Activated CD4-positive, alpha-beta memory T cell treated with anti-CD3 and anti-CD28 coated beads, Interleukin-2, amount 10 ng/mL, durations not matched to agents 7 days and 5 days (primary cell): Measurements from ENCODE around the gene FMN1. TPM values are rescaled to one million over a fixed set of nuclear protein-coding genes. Genes with fewer than 3 reads are reported as not detected.

Source experiments
- CTCF ChIA-PET: fragments of 350-600 bp; sonication (Branson Sonifier 250); formaldehyde crosslinking; loops from one replicate; lab custom pipeline; 2021; ENCODE audit warnings: antibody characterized with exemption, inconsistent platforms; lab: Charles Lee
- POLR2A ChIA-PET: fragments of 350-600 bp; sonication (Branson Sonifier 250); formaldehyde crosslinking; loops from one replicate; lab custom pipeline; 2021; ENCODE audit warnings: antibody characterized with exemption; lab: Charles Lee
- DNase-seq: peaks from one replicate; pipeline ENCODE4 v3.0.0-alpha.2; 2020
- H3K27ac Mint-ChIP-seq: one replicate; pipeline ENCODE4 v1.8.0; 2021; ENCODE audit warnings: mild to moderate bottlenecking, mixed read lengths
- H3K27me3 Mint-ChIP-seq: one replicate; pipeline ENCODE4 v1.8.0; 2021; ENCODE audit warnings: mixed read lengths
- H3K36me3 Mint-ChIP-seq: one replicate; pipeline ENCODE4 v1.8.0; 2021; ENCODE audit warnings: low read depth, mixed read lengths
- H3K4me1 Mint-ChIP-seq: one replicate; pipeline ENCODE4 v1.8.0; 2021; ENCODE audit warnings: mixed read lengths
- H3K4me3 Mint-ChIP-seq: one replicate; pipeline ENCODE4 v1.8.0; 2021; ENCODE audit warnings: mild to moderate bottlenecking, mixed read lengths
- H3K9me3 Mint-ChIP-seq: one replicate; pipeline ENCODE4 v1.8.0; 2021; ENCODE audit warnings: mixed read lengths
- total RNA-seq, 2 experiments: library from RNA; stranded (reverse); gene quantifications; one replicate each; pipeline ENCODE4 v1.2.3, GENCODE V29; 2021

Gene FMN1
- total RNA-seq, 2 experiments from 2014 or later, result 0.03 to 0.15 TPM

GRCh38 chr15:33119273-33119672 lies 75.2 kb downstream of the FMN1 start:
- peaks cover 2% of the 10 kb centered on the region for H3K27me3 Mint-ChIP-seq
- H3K27ac Mint-ChIP-seq, result no peak overlapping the region
- DNase-seq, result no peak
- CTCF ChIA-PET, result no interaction called here
- H3K9me3 Mint-ChIP-seq, result no peaks in the 10 kb centered on the region
- POLR2A ChIA-PET, result no interaction called here
- H3K4me3 Mint-ChIP-seq, result no peak overlapping the region
- no peaks in the 10 kb centered on the region for H3K36me3 Mint-ChIP-seq
- H3K4me1 Mint-ChIP-seq, result no peaks in the 10 kb centered on the region

DNA sequence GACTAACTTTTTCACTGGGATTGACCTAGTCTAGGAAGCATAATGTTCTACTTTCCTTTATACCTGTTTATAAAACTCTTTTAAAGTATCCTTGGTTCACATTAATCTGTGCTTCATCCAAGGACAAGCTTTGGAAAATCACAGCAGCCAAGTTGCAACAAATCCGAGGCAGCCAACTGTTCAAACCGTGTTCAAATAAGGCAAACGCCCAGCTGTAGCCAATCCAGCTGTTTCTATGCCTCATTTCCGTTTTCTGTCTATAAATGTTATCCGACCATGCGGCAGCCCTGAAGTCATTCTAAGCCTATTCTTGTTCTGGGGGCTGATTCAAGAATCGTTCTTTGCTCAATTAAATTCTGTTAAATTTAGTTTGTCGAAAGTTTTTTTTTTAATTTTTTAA lies 78.3 kb downstream of the FMN1 start:
- ChIA-PET POLR2A (no interaction called here), CTCF (no interaction called here)
- Mint-ChIP-seq H3K9me3 (no peaks in the 10 kb centered on the region), H3K4me1 (no peaks in the 10 kb centered on the region), H3K27me3 (peaks cover 4% of the 10 kb centered on the region), H3K4me3 (no peak overlapping the region), H3K36me3 (no peaks in the 10 kb centered on the region), H3K27ac (no peak overlapping the region)
- no peak for DNase-seq

- H3K4me1 Mint-ChIP-seq, result no peaks in the 10 kb centered on the region
- H3K36me3 Mint-ChIP-seq, result no peaks in the 10 kb centered on the region
- H3K4me3 Mint-ChIP-seq, result no peak overlapping the region
- no peaks in the 10 kb centered on the region for H3K9me3 Mint-ChIP-seq
- CTCF ChIA-PET, result no interaction called here
- H3K27ac Mint-ChIP-seq, result no peak overlapping the region
- H3K27me3 Mint-ChIP-seq, result peaks cover 4% of the 10 kb centered on the region
- no peak for DNase-seq
- POLR2A ChIA-PET, result no interaction called here
Measured at GRCh38 chr15:33115191-33115861, 79.2 kb downstream of the FMN1 start.

- H3K36me3 Mint-ChIP-seq, result no peaks in the 10 kb centered on the region
- H3K4me1 Mint-ChIP-seq, result no peaks in the 10 kb centered on the region
- no peaks in the 10 kb centered on the region for H3K9me3 Mint-ChIP-seq
- H3K27me3 Mint-ChIP-seq, result peaks cover 4% of the 10 kb centered on the region
- ChIA-PET CTCF (no interaction called here), POLR2A (no interaction called here)
- no peak overlapping the region for H3K27ac Mint-ChIP-seq
- H3K4me3 Mint-ChIP-seq, result no peak overlapping the region
- DNase-seq, result no peak
Measured at GRCh38 chr15:33114374-33114717, 80.2 kb downstream of the FMN1 start.

- Mint-ChIP-seq H3K36me3 (no peaks in the 10 kb centered on the region), H3K27me3 (peaks cover 5% of the 10 kb centered on the region), H3K9me3 (no peaks in the 10 kb centered on the region), H3K4me3 (no peak overlapping the region), H3K4me1 (no peaks in the 10 kb centered on the region), H3K27ac (no peak overlapping the region)
- POLR2A ChIA-PET, result no interaction called here
- CTCF ChIA-PET, result no interaction called here
- DNase-seq, result no peak
Measured at GRCh38 chr15:33113666-33114373, 80.7 kb downstream of the FMN1 start.

DNA sequence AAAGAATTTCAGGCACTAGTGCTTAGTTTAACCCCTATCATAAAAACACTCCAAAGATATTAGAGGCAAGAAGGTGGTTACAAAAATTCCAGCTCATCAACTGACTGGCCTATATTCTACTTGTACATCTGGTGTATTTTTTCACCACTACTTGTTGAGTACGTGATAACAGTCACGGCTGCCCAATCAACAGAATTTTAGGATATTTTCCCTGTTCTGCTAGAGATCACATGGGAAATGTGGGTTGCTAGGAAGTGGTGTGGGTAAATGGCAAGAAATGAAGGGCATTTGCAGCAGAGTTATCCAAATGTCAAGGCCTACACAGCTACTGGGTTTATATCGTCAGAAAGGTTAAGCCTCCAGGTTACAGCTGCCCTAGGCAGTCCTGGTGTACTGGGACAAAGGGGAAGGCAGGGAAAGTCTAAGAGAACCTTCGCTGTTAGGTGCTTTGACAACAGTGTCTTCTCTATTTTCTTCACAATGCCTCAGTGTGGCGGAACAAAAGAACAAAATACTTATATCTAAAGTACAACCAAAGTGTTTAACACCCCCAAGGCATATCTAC lies 81.9 kb downstream of the FMN1 start:
- no peaks in the 10 kb centered on the region for H3K4me1 Mint-ChIP-seq
- CTCF ChIA-PET, result no interaction called here

GRCh38 chr15:33111041-33111451 lies 83.5 kb downstream of the FMN1 start:
- H3K27me3 Mint-ChIP-seq, result peaks cover 18% of the 10 kb centered on the region
- H3K36me3 Mint-ChIP-seq, result no peaks in the 10 kb centered on the region
- H3K27ac Mint-ChIP-seq, result no peak overlapping the region
- H3K4me3 Mint-ChIP-seq, result no peak overlapping the region
- no peaks in the 10 kb centered on the region for H3K4me1 Mint-ChIP-seq
- no peak for DNase-seq
- no peaks in the 10 kb centered on the region for H3K9me3 Mint-ChIP-seq
- ChIA-PET POLR2A (no interaction called here), CTCF (no interaction called here)

More for the DNA sequence above, 81.9 kb downstream of the FMN1 start:
- H3K4me3 Mint-ChIP-seq, result no peak overlapping the region
- no peaks in the 10 kb centered on the region for H3K36me3 Mint-ChIP-seq
- POLR2A ChIA-PET, result no interaction called here
- no peak overlapping the region for H3K27ac Mint-ChIP-seq
- H3K27me3 Mint-ChIP-seq, result peaks cover 7% of the 10 kb centered on the region
- no peaks in the 10 kb centered on the region for H3K9me3 Mint-ChIP-seq
- no peak for DNase-seq

- ChIA-PET POLR2A (no interaction called here), CTCF (no interaction called here)
- H3K36me3 Mint-ChIP-seq, result no peaks in the 10 kb centered on the region
- no peak overlapping the region for H3K4me3 Mint-ChIP-seq
- no peaks in the 10 kb centered on the region for H3K9me3 Mint-ChIP-seq
- peaks cover 2% of the 10 kb centered on the region for H3K4me1 Mint-ChIP-seq
- H3K27ac Mint-ChIP-seq, result no peak overlapping the region
- no peak for DNase-seq
- peaks cover 18% of the 10 kb centered on the region for H3K27me3 Mint-ChIP-seq
Measured at GRCh38 chr15:33109345-33109744, 85.2 kb downstream of the FMN1 start.

GRCh38 chr15:33108518-33108917 lies 86.0 kb downstream of the FMN1 start:
- DNase-seq, result no peak
- Mint-ChIP-seq H3K27ac (no peak overlapping the region), H3K36me3 (no peaks in the 10 kb centered on the region), H3K27me3 (peaks cover 18% of the 10 kb centered on the region), H3K9me3 (no peaks in the 10 kb centered on the region), H3K4me1 (peaks cover 3% of the 10 kb centered on the region), H3K4me3 (no peak overlapping the region)
- ChIA-PET POLR2A (interaction anchor here (0.7 kb wide), 1 partner anchor 16 kb away, joined by 3 read pairs; no protein-coding TSS in a partner anchor), CTCF (no interaction called here)

DNA sequence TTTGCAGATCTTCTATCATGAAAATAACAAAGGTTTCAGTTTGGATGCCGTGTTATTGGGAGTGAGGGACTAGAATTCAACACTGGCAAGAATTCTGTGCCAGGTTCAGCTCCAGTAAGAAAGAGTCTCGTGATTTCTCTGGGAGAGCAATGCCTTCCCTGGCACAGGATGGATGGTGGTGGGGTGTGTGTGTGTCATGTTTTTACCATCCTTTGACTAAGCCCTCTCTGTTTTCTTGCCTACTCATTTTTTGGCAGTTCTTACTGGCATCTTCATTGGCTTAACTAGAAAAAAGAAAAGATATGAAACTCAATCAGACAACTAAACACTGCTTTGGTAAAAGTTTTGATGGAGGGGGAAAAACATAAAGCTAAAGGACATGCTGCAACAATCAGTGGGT lies 86.6 kb downstream of the FMN1 start:
- DNase-seq, result no peak
- Mint-ChIP-seq H3K36me3 (no peaks in the 10 kb centered on the region), H3K27me3 (peaks cover 18% of the 10 kb centered on the region), H3K4me3 (no peak overlapping the region), H3K27ac (no peak overlapping the region), H3K4me1 (peaks cover 3% of the 10 kb centered on the region), H3K9me3 (no peaks in the 10 kb centered on the region)
- ChIA-PET POLR2A (interaction anchor here (0.7 kb wide), 1 partner anchor 15 kb away, joined by 3 read pairs; no protein-coding TSS in a partner anchor), CTCF (no interaction called here)

DNA sequence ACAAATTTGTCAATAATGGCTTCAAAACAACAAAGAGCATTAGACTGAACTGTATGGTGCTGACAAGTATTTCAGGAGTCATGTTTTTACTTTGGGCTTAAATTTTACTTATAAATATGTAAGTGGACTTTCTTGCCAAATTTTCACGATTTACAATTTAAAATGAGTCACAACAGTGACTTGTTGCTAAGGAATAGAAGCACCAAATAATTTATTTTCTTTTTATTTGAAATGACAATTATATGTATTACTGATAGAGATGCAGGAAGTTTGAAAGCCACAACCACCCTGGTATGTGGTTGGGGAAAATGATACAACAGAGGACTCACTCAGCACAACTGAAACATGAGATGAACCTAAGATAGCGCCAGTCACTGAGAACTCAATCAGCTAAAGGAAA lies 90.3 kb downstream of the FMN1 start:
- DNase-seq, result peak; percentile 21
- Mint-ChIP-seq H3K36me3 (no peaks in the 10 kb centered on the region), H3K27me3 (peaks cover 18% of the 10 kb centered on the region), H3K4me3 (no peak overlapping the region), H3K27ac (no peak overlapping the region), H3K9me3 (no peaks in the 10 kb centered on the region), H3K4me1 (peaks cover 3% of the 10 kb centered on the region)
- ChIA-PET CTCF (no interaction called here), POLR2A (no interaction called here)

DNA sequence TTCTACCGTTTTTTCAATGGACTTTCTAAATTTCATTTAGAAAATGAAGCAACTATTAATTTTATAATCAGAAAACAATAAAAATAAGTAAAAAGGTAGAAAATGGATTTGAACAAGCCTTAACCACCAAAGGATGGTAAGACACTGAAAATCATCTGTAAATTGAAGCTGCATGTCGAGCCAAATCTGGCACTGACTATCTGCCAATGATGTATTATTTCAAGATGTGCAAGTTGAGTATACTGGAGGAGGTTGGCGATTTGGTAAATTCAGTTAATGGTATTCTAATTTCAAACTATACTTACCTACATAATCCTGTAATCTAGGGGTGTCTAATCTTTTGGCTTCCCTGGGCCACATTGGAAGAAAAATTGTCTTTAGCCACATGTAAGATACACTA lies 93.5 kb downstream of the FMN1 start:
- H3K4me3 Mint-ChIP-seq, result no peak overlapping the region
- H3K27ac Mint-ChIP-seq, result no peak overlapping the region
- ChIA-PET CTCF (interaction anchor here (1.1 kb wide), 1 partner anchor 15 kb away, joined by 3 read pairs; no protein-coding TSS in a partner anchor), POLR2A (no interaction called here)
- H3K4me1 Mint-ChIP-seq, result peaks cover 3% of the 10 kb centered on the region
- DNase-seq, result no peak
- H3K9me3 Mint-ChIP-seq, result no peaks in the 10 kb centered on the region
- no peaks in the 10 kb centered on the region for H3K36me3 Mint-ChIP-seq
- peaks cover 2% of the 10 kb centered on the region for H3K27me3 Mint-ChIP-seq

GRCh38 chr15:33100314-33100713 lies 94.2 kb downstream of the FMN1 start:
- Mint-ChIP-seq H3K4me3 (no peak overlapping the region), H3K27me3 (peaks cover 2% of the 10 kb centered on the region), H3K27ac (no peak overlapping the region), H3K4me1 (peaks cover 3% of the 10 kb centered on the region), H3K36me3 (no peaks in the 10 kb centered on the region), H3K9me3 (no peaks in the 10 kb centered on the region)
- no peak for DNase-seq
- ChIA-PET POLR2A (no interaction called here), CTCF (interaction anchor here (1.1 kb wide), 1 partner anchor 14 kb away, joined by 3 read pairs; no protein-coding TSS in a partner anchor)
